IMR-90 (cell line): ENCODE results near the gene RAB31. TPM values are rescaled to one million over a fixed set of nuclear protein-coding genes. Genes with fewer than 3 reads are reported as not detected.
A peak's percentile ranks its signal among the peaks of the same experiment; 100 is the strongest.

Experiments used
- ATAC-seq: fragments of 200-7000 bp; cut with Tn5 transposase; 2 replicates; pipeline ENCODE4 v1.9.1; 2020; ENCODE audit warnings: low read depth, mild to moderate bottlenecking, moderate library complexity
- BruUV-seq: library from RNA; stranded (reverse); fragments of 400-500 nt; replicated peaks from 2 replicates; lab custom pipeline; 2021; lab: Mats Ljungman, UMichigan
- CTCF ChIA-PET: fragments of 300-600 bp; formaldehyde crosslinking; extraction: SDS; loops from one replicate; lab custom pipeline; 2021; ENCODE audit warnings: antibody characterized with exemption; lab: Yijun Ruan, JAX
- POLR2A ChIA-PET: fragments of 300-600 bp; sonication (Branson Sonifier 250); formaldehyde crosslinking; loops from one replicate; lab custom pipeline; 2022; ENCODE audit warnings: antibody characterized with exemption; ENCODE audit not compliant: unreplicated experiment; lab: Charles Lee
- DNase-seq: peaks from one replicate; pipeline ENCODE4 v3.0.0; 2013
- H2AFZ ChIP-seq: replicated peaks from 2 replicates; pipeline ENCODE3; 2013; ENCODE audit warnings: low read length, mild to moderate bottlenecking; ENCODE audit not compliant: poor library complexity
- H2AK5ac ChIP-seq: 2 replicates; pipeline ENCODE4 v1.6.1; 2013; ENCODE audit warnings: low read depth, low read length, inconsistent platforms
- H2AK9ac ChIP-seq: replicated peaks from 2 replicates; pipeline ENCODE3; 2013; ENCODE audit warnings: mild to moderate bottlenecking, low read depth, low read length, moderate library complexity; ENCODE audit not compliant: poor library complexity
- H2BK120ac ChIP-seq: 2 replicates; pipeline ENCODE4 v1.6.1; 2013; ENCODE audit warnings: low read depth, low read length, inconsistent platforms
- H2BK15ac ChIP-seq: 3 replicates; pipeline ENCODE4 v1.6.1; 2013; ENCODE audit warnings: low read depth, low read length, inconsistent platforms
- H2BK20ac ChIP-seq: 2 replicates; pipeline ENCODE4 v1.6.1; 2013; ENCODE audit warnings: low read depth, mild to moderate bottlenecking, inconsistent platforms, low read length, moderate library complexity
- H2BK5ac ChIP-seq: 2 replicates; pipeline ENCODE4 v1.6.1; 2013; ENCODE audit warnings: mild to moderate bottlenecking, low read depth, low read length, inconsistent platforms; ENCODE audit not compliant: poor library complexity, severe bottlenecking
- H3K14ac ChIP-seq: replicated peaks from 2 replicates; pipeline ENCODE4 v1.6.1; 2013; ENCODE audit warnings: low read depth, low read length, inconsistent platforms
- H3K18ac ChIP-seq: 2 replicates; pipeline ENCODE4 v1.6.1; 2013; ENCODE audit warnings: low read depth, low read length, control low read depth
- H3K23ac ChIP-seq: 2 replicates; pipeline ENCODE4 v1.6.1; 2013; ENCODE audit warnings: low read depth, low read length, inconsistent platforms
- H3K27ac ChIP-seq: 2 replicates; pipeline ENCODE4 v1.5.1; 2013; ENCODE audit warnings: mild to moderate bottlenecking, control low read depth, low read length; ENCODE audit not compliant: insufficient read depth
- H3K27me3 ChIP-seq: 2 replicates; pipeline ENCODE4 v1.6.1; 2013; ENCODE audit warnings: low read length; ENCODE audit not compliant: control insufficient read depth, insufficient read depth
- H3K36me3 ChIP-seq: 2 replicates; pipeline ENCODE4 v1.6.1; 2013; ENCODE audit warnings: low read length, mixed read lengths; ENCODE audit not compliant: control insufficient read depth, insufficient read depth
- H3K4ac ChIP-seq: 2 replicates; pipeline ENCODE4 v1.6.1; 2013; ENCODE audit warnings: low read depth, low read length, inconsistent platforms
- H3K4me1 ChIP-seq: 2 replicates; pipeline ENCODE4 v1.6.1; 2013; ENCODE audit warnings: low read length, mixed read lengths; ENCODE audit not compliant: control insufficient read depth, insufficient read depth
- H3K4me2 ChIP-seq: 2 replicates; pipeline ENCODE4 v1.6.1; 2013; ENCODE audit warnings: low read depth, mild to moderate bottlenecking, control low read depth, low read length, moderate library complexity
- H3K4me3 ChIP-seq: 2 replicates; pipeline ENCODE4 v1.5.1; 2013; ENCODE audit warnings: low read depth, mild to moderate bottlenecking, control low read depth, low read length, moderate library complexity; ENCODE audit not compliant: insufficient read depth
- H3K56ac ChIP-seq: 2 replicates; pipeline ENCODE4 v1.6.1; 2013; ENCODE audit warnings: low read length, inconsistent platforms; ENCODE audit not compliant: insufficient read depth; ENCODE audit errors: extremely low read depth
- H3K79me1 ChIP-seq, 2 experiments: 2 replicates each; pipeline ENCODE4 v1.6.1; 2013; ENCODE audit warnings: low read length in 2 of 2, inconsistent platforms in 1 of 2, low read depth in 1 of 2
- H3K9ac ChIP-seq: 2 replicates; pipeline ENCODE4 v1.6.1; 2013; ENCODE audit warnings: low read depth, low read length, control low read depth
- H3K9me1 ChIP-seq: 2 replicates; pipeline ENCODE4 v1.6.1; 2013; ENCODE audit warnings: low read length, inconsistent platforms; ENCODE audit not compliant: insufficient read depth
- H3K9me3 ChIP-seq: 2 replicates; pipeline ENCODE4 v1.6.1; 2013; ENCODE audit warnings: low read length; ENCODE audit not compliant: control insufficient read depth, insufficient read depth
- H4K20me1 ChIP-seq: 2 replicates; pipeline ENCODE4 v1.6.1; 2013; ENCODE audit warnings: low read length, inconsistent platforms; ENCODE audit not compliant: insufficient read depth
- H4K5ac ChIP-seq: 2 replicates; pipeline ENCODE4 v1.6.1; 2013; ENCODE audit warnings: mild to moderate bottlenecking, low read depth, low read length, control low read depth
- H4K8ac ChIP-seq, 2 experiments: 2 replicates each; pipeline ENCODE4 v1.6.1; 2013; ENCODE audit warnings: low read depth in 2 of 2, low read length in 2 of 2, control low read depth in 1 of 2, inconsistent platforms in 1 of 2
- H4K91ac ChIP-seq: 2 replicates; pipeline ENCODE4 v1.6.1; 2013; ENCODE audit warnings: low read depth, low read length, inconsistent platforms; ENCODE audit not compliant: insufficient read depth
- BHLHE40 ChIP-seq: fragments of 150-350 bp; IDR thresholded peaks from 2 replicates; pipeline ENCODE4 v1.6.1; 2016; ENCODE audit warnings: mild to moderate bottlenecking, low read depth, low read length
- CTCF ChIP-seq: conservative IDR thresholded peaks from 2 replicates; pipeline ENCODE4 v1.5.1; 2012; ENCODE audit warnings: mild to moderate bottlenecking, low read depth, low read length, improper control_type of control experiment
- FOS ChIP-seq: fragments of 150-350 bp; IDR thresholded peaks from 2 replicates; pipeline ENCODE4 v1.6.1; 2016; ENCODE audit warnings: low read depth, low read length
- MAFK ChIP-seq: IDR thresholded peaks from 2 replicates; pipeline ENCODE4 v1.6.1; 2012; ENCODE audit warnings: low read depth, low read length, improper control_type of control experiment
- NFE2L2 ChIP-seq: fragments of 150-350 bp; IDR thresholded peaks from 2 replicates; pipeline ENCODE4 v1.6.1; 2016; ENCODE audit warnings: low read depth, mild to moderate bottlenecking, low read length
- RCOR1 ChIP-seq: IDR thresholded peaks from 2 replicates; pipeline ENCODE4 v1.6.1; 2012; ENCODE audit warnings: mild to moderate bottlenecking, low read length, improper control_type of control experiment; ENCODE audit not compliant: insufficient replicate concordance
- WGBS, 2 experiments: methylation state at CpG; one replicate each; pipeline versions ENCODE4 v1.1.5 to v1.1.7; 2013; ENCODE audit warnings: missing lambda C conversion rate in 2 of 2; ENCODE audit not compliant: insufficient read length in 1 of 2; ENCODE audit errors: extremely low coverage in 2 of 2; 5-methylcytosine and 5-hydroxymethylcytosine counted together
- dilution Hi-C: fragments of 300-500 bp; cut with HindIII; formaldehyde crosslinking; loops from one replicate; pipeline ENCODE4 v1.14.3; 2018; ENCODE audit warnings: low sequenced_read_pairs; ENCODE audit not compliant: unreplicated experiment
- in situ Hi-C: fragments of 300-500 bp; cut with MboI; formaldehyde crosslinking; loops from 3 replicates; pipeline ENCODE4 v1.14.3; 2019; ENCODE audit warnings: low sequenced_read_pairs, inconsistent platforms, mixed read lengths
- intact Hi-C: fragments of 100-400 bp; cut with micrococcal nuclease; formaldehyde crosslinking; loops from 2 replicates; pipeline ENCODE4 v1.10.0; 2022
- polyA plus RNA-seq, 3 experiments: library from polyadenylated mRNA; depleted of rRNA; stranded (reverse); fragments of >200 nt; gene quantifications; 2 replicates each; pipeline ENCODE4 v1.2.3, GENCODE V29; 2012; ENCODE audit warnings: low replicate concordance in 1 of 3
- total RNA-seq: library from RNA; depleted of rRNA; stranded (reverse); fragments of >200 nt; gene quantifications from 2 replicates; pipeline ENCODE4 v1.2.3, GENCODE V29; 2012

RAB31 gene
- total and polyA plus RNA-seq, 2 of the 4 experiments (the other 2 are of a cell fraction): 13.8 to 26.9 TPM

- H3K27ac ChIP-seq: no peak overlapping the region
- no peak overlapping the region for H2BK20ac ChIP-seq
- H3K79me1 ChIP-seq: peaks cover 8 to 16% of the 10 kb centered on the region in 2 experiments
- peak; percentile 88 for ATAC-seq
- in situ Hi-C loops (no loop called here), dilution Hi-C loops (no loop called here), intact Hi-C loops (loop anchor here (5.0 kb wide), 1 partner anchor 107 kb away; the partner anchor contains the start of gene RAB31)
- H4K20me1 ChIP-seq: peaks cover 4% of the 10 kb centered on the region; the same call in 1 of the 2 replicates
- H2BK120ac ChIP-seq: no peak overlapping the region
- WGBS, 2 experiments: no CpG with 5 or more reads among the region's 4 CpGs
- H3K9me1 ChIP-seq: peaks cover 3% of the 10 kb centered on the region
- no peak overlapping the region for H3K4me3 ChIP-seq
- ChIA-PET CTCF (no interaction called here), POLR2A (no interaction called here)
- H4K5ac ChIP-seq: no peak overlapping the region
- H3K9me3 ChIP-seq: no peaks in the 10 kb centered on the region
- H3K23ac ChIP-seq: no peak overlapping the region
- H4K8ac ChIP-seq: no peak overlapping the region
- no peak overlapping the region for H3K14ac ChIP-seq
- no peak overlapping the region for H2AK9ac ChIP-seq
- H2AFZ ChIP-seq: no peak overlapping the region
- no peak overlapping the region for H3K9ac ChIP-seq
- peak overlapping the region; percentile 15; the same call in 1 of the 2 replicates for H3K18ac ChIP-seq
- H2BK5ac ChIP-seq: peak overlapping the region; percentile 87
- H3K4ac ChIP-seq: no peak overlapping the region
- BruUV-seq: no TSS peak
- H2BK15ac ChIP-seq: no peak overlapping the region
- H2AK5ac ChIP-seq: no peak overlapping the region
- H3K4me2 ChIP-seq: peak overlapping the region; percentile 29; the same call in 1 of the 2 replicates
- no peak overlapping the region for H4K91ac ChIP-seq
- no peak overlapping the region for H3K56ac ChIP-seq
- peaks cover 3% of the 10 kb centered on the region for H3K36me3 ChIP-seq
- peak; percentile 95 for DNase-seq
- no peaks in the 10 kb centered on the region for H3K27me3 ChIP-seq
- TF ChIP-seq MAFK (peak; percentile 93), RCOR1 (no peak), NFE2L2 (0 out of 2 replicates have a peak, but pooled peaks have one; percentile 45), CTCF (no peak), BHLHE40 (peak; percentile 23), FOS (peak; percentile 74)
- H3K4me1 ChIP-seq: peaks cover 6% of the 10 kb centered on the region
Observed at GRCh38 chr18:9814431-9814830, 106.3 kb downstream of the RAB31 start.
